Type B pancreatic cell (in vitro differentiated cells): ENCODE measurements around the gene ZFAND6. TPM values are rescaled to one million over a fixed set of nuclear protein-coding genes. Genes with fewer than 3 reads are reported as not detected.

Source experiments
- DNase-seq: peaks from one replicate; pipeline ENCODE4 v3.0.0; 2021; ENCODE audit warnings: mixed read lengths; ENCODE audit not compliant: unreplicated experiment; ENCODE audit errors: extremely low spot score
- H3K27ac Mint-ChIP-seq: 2 replicates; pipeline ENCODE4 v1.8.0; 2021; ENCODE audit warnings: mild to moderate bottlenecking, mixed read lengths
- H3K27me3 Mint-ChIP-seq: 2 replicates; pipeline ENCODE4 v1.8.0; 2021; ENCODE audit warnings: mixed read lengths
- H3K36me3 Mint-ChIP-seq: 2 replicates; pipeline ENCODE4 v1.8.0; 2021; ENCODE audit warnings: mixed read lengths
- H3K4me1 Mint-ChIP-seq: one replicate; pipeline ENCODE4 v1.8.0; 2021; ENCODE audit warnings: mixed read lengths; ENCODE audit not compliant: unreplicated experiment
- H3K4me3 Mint-ChIP-seq: 2 replicates; pipeline ENCODE4 v1.8.0; 2021; ENCODE audit warnings: mild to moderate bottlenecking, mixed read lengths
- H3K9me3 Mint-ChIP-seq: 2 replicates; pipeline ENCODE4 v1.8.0; 2021; ENCODE audit warnings: mixed read lengths
- CTCF ChIP-seq: fragments of 200-600 bp; sonication (generic); conservative IDR thresholded peaks from 2 replicates; pipeline ENCODE4 v1.5.0; 2021; ENCODE audit warnings: antibody characterized with exemption, mild to moderate bottlenecking
- total RNA-seq: library from RNA; stranded (reverse); gene quantifications from 2 replicates; pipeline ENCODE4 v1.2.1, GENCODE V29; 2021; ENCODE audit warnings: low replicate concordance

The ZFAND6 gene
- total RNA-seq, 1 donor from 2014 or later, result 59.6 TPM

GRCh38 chr15:80058044-80058443, 1.4 kb upstream of the ZFAND6 start:
- no peak for TF ChIP-seq CTCF
- Mint-ChIP-seq H3K4me1 (peaks cover 20% of the 10 kb centered on the region), H3K4me3 (peak overlapping the region; percentile 84), H3K27me3 (peaks cover 8% of the 10 kb centered on the region), H3K27ac (peak overlapping the region; percentile 46), H3K36me3 (no peaks in the 10 kb centered on the region), H3K9me3 (peaks cover 5% of the 10 kb centered on the region)
- DNase-seq, result no peak

- no peak for DNase-seq
- Mint-ChIP-seq H3K36me3 (no peaks in the 10 kb centered on the region), H3K4me1 (peaks cover 16% of the 10 kb centered on the region), H3K9me3 (peaks cover 3% of the 10 kb centered on the region), H3K4me3 (peak overlapping the region; percentile 96), H3K27ac (peak overlapping the region; percentile 97), H3K27me3 (peaks cover 8% of the 10 kb centered on the region)
- no peak for TF ChIP-seq CTCF
Measured at GRCh38 chr15:80059786-80060355, 395 bp downstream of the ZFAND6 start.

- H3K4me1 Mint-ChIP-seq, result peaks cover 16% of the 10 kb centered on the region
- no peak for DNase-seq
Measured at GRCh38 chr15:80060356-80061006, 1.0 kb downstream of the ZFAND6 start.

GRCh38 chr15:80061582-80061981, 2.1 kb downstream of the ZFAND6 start:
- Mint-ChIP-seq H3K4me1 (peaks cover 16% of the 10 kb centered on the region), H3K36me3 (no peaks in the 10 kb centered on the region), H3K9me3 (no peaks in the 10 kb centered on the region), H3K4me3 (peak overlapping the region; percentile 90), H3K27ac (peak overlapping the region; percentile 97), H3K27me3 (peaks cover 8% of the 10 kb centered on the region)
- no peak for TF ChIP-seq CTCF
- DNase-seq, result no peak

More at GRCh38 chr15:80060356-80061006, 1.0 kb downstream of the ZFAND6 start:
- no peaks in the 10 kb centered on the region for H3K9me3 Mint-ChIP-seq
- peaks cover 8% of the 10 kb centered on the region for H3K27me3 Mint-ChIP-seq
- peak overlapping the region; percentile 97 for H3K27ac Mint-ChIP-seq
- no peak for TF ChIP-seq CTCF
- no peaks in the 10 kb centered on the region for H3K36me3 Mint-ChIP-seq
- H3K4me3 Mint-ChIP-seq, result peak overlapping the region; percentile 90

GRCh38 chr15:80066912-80067311, 7.4 kb downstream of the ZFAND6 start:
- Mint-ChIP-seq H3K27me3 (no peaks in the 10 kb centered on the region), H3K4me3 (no peak overlapping the region), H3K9me3 (no peaks in the 10 kb centered on the region), H3K27ac (no peak overlapping the region), H3K4me1 (peaks cover 31% of the 10 kb centered on the region), H3K36me3 (no peaks in the 10 kb centered on the region)
- TF ChIP-seq CTCF, result no peak
- no peak for DNase-seq
